ENCODE results near the gene SMIM21. TPM values are rescaled to one million over a fixed set of nuclear protein-coding genes. Genes with fewer than 3 reads are reported as not detected.

The SMIM21 gene
- total RNA-seq, 3 donors from 2014 or later (not counting 1 experiment from before 2014, with no cell fraction given) = not detected

- no peaks in the 10 kb centered on the region for H3K27me3 ChIP-seq (ENCODE audit: control insufficient read depth, insufficient read depth, low read length)
- DNase-seq = no peak
- Mint-ChIP-seq H3K27me3 (ENCODE audit: low read depth in 2 of 2) (peaks cover 12 to 31% of the 10 kb centered on the region in 2 donors), H3K4me1 (no peaks in the 10 kb centered on the region), H3K4me3 (no peak overlapping the region), H3K36me3 (no peaks in the 10 kb centered on the region), H3K27ac (no peak overlapping the region), H3K9me3 (no peaks in the 10 kb centered on the region)
- intact Hi-C loops (cut with micrococcal nuclease) = no loop called here
- WGBS (ENCODE audit: insufficient coverage) = 86% methylated on average over 3 of the region's 4 CpGs
- H3K9me3 ChIP-seq (ENCODE audit: control insufficient read depth, insufficient read depth, low read length) = no peaks in the 10 kb centered on the region
- no peaks in the 10 kb centered on the region for H3K36me3 ChIP-seq (ENCODE audit: control insufficient read depth, insufficient read depth, low read length)
- TF ChIP-seq, protein P1, sequence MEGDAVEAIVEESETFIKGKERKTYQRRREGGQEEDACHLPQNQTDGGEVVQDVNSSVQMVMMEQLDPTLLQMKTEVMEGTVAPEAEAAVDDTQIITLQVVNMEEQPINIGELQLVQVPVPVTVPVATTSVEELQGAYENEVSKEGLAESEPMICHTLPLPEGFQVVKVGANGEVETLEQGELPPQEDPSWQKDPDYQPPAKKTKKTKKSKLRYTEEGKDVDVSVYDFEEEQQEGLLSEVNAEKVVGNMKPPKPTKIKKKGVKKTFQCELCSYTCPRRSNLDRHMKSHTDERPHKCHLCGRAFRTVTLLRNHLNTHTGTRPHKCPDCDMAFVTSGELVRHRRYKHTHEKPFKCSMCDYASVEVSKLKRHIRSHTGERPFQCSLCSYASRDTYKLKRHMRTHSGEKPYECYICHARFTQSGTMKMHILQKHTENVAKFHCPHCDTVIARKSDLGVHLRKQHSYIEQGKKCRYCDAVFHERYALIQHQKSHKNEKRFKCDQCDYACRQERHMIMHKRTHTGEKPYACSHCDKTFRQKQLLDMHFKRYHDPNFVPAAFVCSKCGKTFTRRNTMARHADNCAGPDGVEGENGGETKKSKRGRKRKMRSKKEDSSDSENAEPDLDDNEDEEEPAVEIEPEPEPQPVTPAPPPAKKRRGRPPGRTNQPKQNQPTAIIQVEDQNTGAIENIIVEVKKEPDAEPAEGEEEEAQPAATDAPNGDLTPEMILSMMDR (IDR thresholded peaks at IDR 0.05) = no peak
- no peak overlapping the region for H3K27ac ChIP-seq (ENCODE audit: low read length)
- H3K4me3 ChIP-seq (ENCODE audit: low read length) = no peak overlapping the region
- no peaks in the 10 kb centered on the region for H3K4me1 ChIP-seq (ENCODE audit: control insufficient read depth, insufficient read depth, low read length)
- ATAC-seq = no peak
Observed at GRCh38 chr18:75405351-75405750, 22.2 kb downstream of the SMIM21 start.

GRCh38 chr18:75400366-75400765 lies 27.1 kb downstream of the SMIM21 start:
- WGBS (ENCODE audit: insufficient coverage) = 88% methylated on average over 3 of the region's 3 CpGs
- H3K4me3 Mint-ChIP-seq = no peak overlapping the region
- intact Hi-C loops (cut with micrococcal nuclease) = no loop called here

DNA sequence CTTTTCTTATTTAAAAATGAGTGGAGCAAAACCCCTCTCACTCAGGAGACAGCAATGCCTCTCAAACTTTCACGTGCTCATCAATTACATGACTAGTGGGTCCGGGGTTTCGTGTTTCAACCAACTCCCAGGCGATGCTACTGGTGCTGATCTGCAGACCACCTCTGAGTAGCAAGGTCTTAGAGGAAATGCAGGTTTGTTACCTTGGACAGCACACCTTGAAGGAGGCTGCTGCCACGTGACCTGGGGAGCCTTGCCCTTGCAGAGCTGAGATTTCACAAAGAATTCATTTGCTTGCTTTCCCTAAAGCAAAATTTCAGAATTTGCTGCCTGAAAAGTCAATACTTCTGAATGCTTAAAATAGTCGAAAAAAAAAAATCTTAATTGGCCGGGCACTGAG lies 32.4 kb downstream of the SMIM21 start:
- H3K36me3 ChIP-seq (ENCODE audit: control insufficient read depth, insufficient read depth, low read length) = no peaks in the 10 kb centered on the region
- H3K4me1 ChIP-seq (ENCODE audit: control insufficient read depth, insufficient read depth, low read length) = no peaks in the 10 kb centered on the region
- intact Hi-C loops (cut with micrococcal nuclease) = no loop called here
- Mint-ChIP-seq H3K36me3 (no peaks in the 10 kb centered on the region), H3K4me1 (no peaks in the 10 kb centered on the region), H3K27me3 (ENCODE audit: low read depth in 2 of 2) (peaks cover 13 to 29% of the 10 kb centered on the region in 2 donors), H3K9me3 (no peaks in the 10 kb centered on the region), H3K27ac (no peak overlapping the region), H3K4me3 (no peak overlapping the region)
- 86% methylated on average over 7 of the region's 7 CpGs for WGBS (ENCODE audit: insufficient coverage)
- DNase-seq (no peak), ATAC-seq (no peak)
- TF ChIP-seq, protein P1 (IDR thresholded peaks at IDR 0.05) = no peak
- H3K27ac ChIP-seq (ENCODE audit: low read length) = no peak overlapping the region
- H3K9me3 ChIP-seq (ENCODE audit: control insufficient read depth, insufficient read depth, low read length) = no peaks in the 10 kb centered on the region
- H3K4me3 ChIP-seq (ENCODE audit: low read length) = no peak overlapping the region
- H3K27me3 ChIP-seq (ENCODE audit: control insufficient read depth, insufficient read depth, low read length) = peaks cover 4% of the 10 kb centered on the region

More at GRCh38 chr18:75400366-75400765, 27.1 kb downstream of the SMIM21 start:
- Histone ChIP-seq H3K27ac (ENCODE audit: low read length) (no peak overlapping the region), H3K27me3 (ENCODE audit: control insufficient read depth, insufficient read depth, low read length) (peaks cover 4% of the 10 kb centered on the region), H3K36me3 (ENCODE audit: control insufficient read depth, insufficient read depth, low read length) (no peaks in the 10 kb centered on the region), H3K4me3 (ENCODE audit: low read length) (no peak overlapping the region), H3K9me3 (ENCODE audit: control insufficient read depth, insufficient read depth, low read length) (no peaks in the 10 kb centered on the region), H3K4me1 (ENCODE audit: control insufficient read depth, insufficient read depth, low read length) (no peaks in the 10 kb centered on the region)
- TF ChIP-seq, protein P1 (IDR thresholded peaks at IDR 0.05) = no peak
- Mint-ChIP-seq H3K9me3 (no peaks in the 10 kb centered on the region), H3K36me3 (no peaks in the 10 kb centered on the region), H3K4me1 (no peaks in the 10 kb centered on the region), H3K27me3 (ENCODE audit: low read depth in 2 of 2) (peaks cover 19 to 41% of the 10 kb centered on the region in 2 donors), H3K27ac (no peak overlapping the region)
- DNase-seq = no peak
- no peak for ATAC-seq

- TF ChIP-seq, protein P1 (IDR thresholded peaks at IDR 0.05) = no peak
- no peaks in the 10 kb centered on the region for H3K4me1 ChIP-seq (ENCODE audit: control insufficient read depth, insufficient read depth, low read length)
- H3K27ac ChIP-seq (ENCODE audit: low read length) = no peak overlapping the region
- DNase-seq (no peak), ATAC-seq (no peak)
- Mint-ChIP-seq H3K27me3 (ENCODE audit: low read depth in 2 of 2) (peaks cover 21 to 34% of the 10 kb centered on the region in 2 donors), H3K4me1 (no peaks in the 10 kb centered on the region), H3K36me3 (no peaks in the 10 kb centered on the region), H3K9me3 (no peaks in the 10 kb centered on the region), H3K4me3 (no peak overlapping the region), H3K27ac (no peak overlapping the region)
- intact Hi-C loops (cut with micrococcal nuclease) = no loop called here
- 38% methylated on average over 5 of the region's 5 CpGs for WGBS (ENCODE audit: insufficient coverage)
- no peaks in the 10 kb centered on the region for H3K27me3 ChIP-seq (ENCODE audit: control insufficient read depth, insufficient read depth, low read length)
- H3K36me3 ChIP-seq (ENCODE audit: control insufficient read depth, insufficient read depth, low read length) = no peaks in the 10 kb centered on the region
- no peaks in the 10 kb centered on the region for H3K9me3 ChIP-seq (ENCODE audit: control insufficient read depth, insufficient read depth, low read length)
- H3K4me3 ChIP-seq (ENCODE audit: low read length) = no peak overlapping the region
Observed at GRCh38 chr18:75393721-75394120, 33.8 kb downstream of the SMIM21 start.
